H1 (cell line): Measurements from ENCODE around the gene ADD3. TPM values are rescaled to one million over a fixed set of nuclear protein-coding genes. Genes with fewer than 3 reads are reported as not detected.

Source experiments
- CTCF ChIA-PET: fragments of 300-600 bp; sonication (Branson Sonifier 250); formaldehyde crosslinking; loops from one replicate; lab custom pipeline; 2021; ENCODE audit not compliant: partially characterized antibody; lab: Charles Lee
- POLR2A ChIA-PET: fragments of 300-600 bp; sonication (Branson Sonifier 250); formaldehyde crosslinking; loops from one replicate; lab custom pipeline; 2021; ENCODE audit warnings: inconsistent platforms; ENCODE audit not compliant: partially characterized antibody; lab: Charles Lee
- DNase-seq, 2 experiments: peaks; one replicate each; pipeline versions ENCODE4 v3.0.0 to v3.0.0-alpha.2; 2010 to 2022; ENCODE audit warnings: low spot score in 2 of 2, low read depth in 1 of 2, mixed read lengths in 1 of 2
- FAIRE-seq: peaks from 2 replicates; lab custom pipeline; 2011; peaks lifted over from hg19 to GRCh38; lab: Jason Lieb, UNC
- H2AFZ ChIP-seq: 2 replicates; pipeline ENCODE4 v1.8.1; 2012; ENCODE audit warnings: low read length, inconsistent platforms
- H2AK5ac ChIP-seq: 2 replicates; pipeline ENCODE4 v1.6.1; 2013; ENCODE audit warnings: low read depth, low read length
- H2BK120ac ChIP-seq: replicated peaks from 2 replicates; pipeline ENCODE3; 2013; ENCODE audit warnings: low read depth, low read length, inconsistent platforms
- H2BK12ac ChIP-seq: 2 replicates; pipeline ENCODE4 v1.6.1; 2013; ENCODE audit warnings: low read depth, low read length
- H2BK15ac ChIP-seq: 2 replicates; pipeline ENCODE4 v1.6.1; 2013; ENCODE audit warnings: low read length
- H2BK20ac ChIP-seq: 2 replicates; pipeline ENCODE4 v1.6.1; 2013; ENCODE audit warnings: low read length
- H2BK5ac ChIP-seq: 2 replicates; pipeline ENCODE4 v1.6.1; 2013; ENCODE audit warnings: low read depth, low read length
- H3K14ac ChIP-seq: 2 replicates; pipeline ENCODE4 v1.6.1; 2013; ENCODE audit warnings: inconsistent platforms; ENCODE audit not compliant: insufficient read length
- H3K18ac ChIP-seq: 2 replicates; pipeline ENCODE4 v1.6.1; 2013; ENCODE audit warnings: low read length; ENCODE audit errors: extremely low read depth
- H3K23ac ChIP-seq: 2 replicates; pipeline ENCODE4 v1.6.1; 2013; ENCODE audit warnings: inconsistent platforms; ENCODE audit not compliant: insufficient read length
- H3K23me2 ChIP-seq: 2 replicates; pipeline ENCODE4 v1.6.1; 2013; ENCODE audit warnings: low read depth, low read length
- H3K27ac ChIP-seq: 2 replicates; pipeline ENCODE4 v1.6.1; 2011; ENCODE audit warnings: low read depth, low read length, inconsistent platforms
- H3K27me3 ChIP-seq, 4 experiments: replicated peaks in 1 of 4; 1 replicate in 1 of 4; 2 replicates in 3 of 4; pipeline versions ENCODE4 v1.6.1 to v1.8.1; 2011 to 2013; ENCODE audit warnings: low read length in 3 of 4, mild to moderate bottlenecking in 3 of 4, inconsistent platforms in 2 of 4, mixed read lengths in 2 of 4, moderate library complexity in 1 of 4; ENCODE audit not compliant: control insufficient read depth in 3 of 4, insufficient read depth in 3 of 4; ENCODE audit errors: extremely low read depth in 1 of 4
- H3K36me3 ChIP-seq, 4 experiments: 2 replicates each; pipeline versions ENCODE4 v1.6.1 to v1.8.1; 2011 to 2013; ENCODE audit warnings: mild to moderate bottlenecking in 4 of 4, low read length in 3 of 4, moderate library complexity in 2 of 4, control low read depth in 1 of 4, inconsistent platforms in 1 of 4; ENCODE audit not compliant: insufficient read depth in 4 of 4, control insufficient read depth in 2 of 4
- H3K4ac ChIP-seq: replicated peaks from 2 replicates; pipeline ENCODE3; 2013; ENCODE audit warnings: low read length, low read depth, mixed read lengths, inconsistent platforms; ENCODE audit not compliant: insufficient read length
- H3K4me1 ChIP-seq, 4 experiments: replicated peaks in 1 of 4; 1 replicate in 1 of 4; 2 replicates in 3 of 4; pipeline versions ENCODE4 v1.6.1 to v1.8.1; 2011 to 2013; ENCODE audit warnings: low read length in 3 of 4, inconsistent platforms in 2 of 4, mixed read lengths in 1 of 4; ENCODE audit not compliant: insufficient read depth in 4 of 4, control insufficient read depth in 3 of 4
- H3K4me2 ChIP-seq, 2 experiments: 2 replicates each; pipeline versions ENCODE4 v1.6.1 to v1.8.1; 2011 to 2013; ENCODE audit warnings: low read depth in 2 of 2, low read length in 2 of 2, control low read depth in 1 of 2, inconsistent platforms in 1 of 2, mild to moderate bottlenecking in 1 of 2; ENCODE audit not compliant: insufficient read depth in 1 of 2
- H3K4me3 ChIP-seq, 4 experiments: fragments of 200-600, 300-600 bp in 1 of 4; sonication (generic), shearing (Covaris generic), sonication (Bioruptor Twin) in 1 of 4; 2 replicates each; pipeline versions ENCODE4 v1.5.1 to v1.8.1; 2011 to 2016; ENCODE audit warnings: low read length in 4 of 4, low read depth in 3 of 4, control low read depth in 2 of 4, inconsistent platforms in 2 of 4, mild to moderate bottlenecking in 2 of 4, mixed read lengths in 1 of 4, moderate library complexity in 1 of 4; ENCODE audit not compliant: insufficient read depth in 2 of 4; ENCODE audit errors: extremely low read depth in 1 of 4
- H3K56ac ChIP-seq: replicated peaks from 2 replicates; pipeline ENCODE3; 2013; ENCODE audit warnings: low read depth, mild to moderate bottlenecking, mixed read lengths, low read length, inconsistent platforms; ENCODE audit not compliant: insufficient read length
- H3K79me1 ChIP-seq: 2 replicates; pipeline ENCODE4 v1.6.1; 2013; ENCODE audit warnings: low read depth, low read length, control low read depth
- H3K79me2 ChIP-seq, 2 experiments: 2 replicates each; pipeline versions ENCODE4 v1.6.1 to v1.8.1; 2012 to 2013; ENCODE audit warnings: low read length in 2 of 2, mild to moderate bottlenecking in 2 of 2, inconsistent platforms in 1 of 2; ENCODE audit not compliant: insufficient read depth in 2 of 2, control insufficient read depth in 1 of 2
- H3K9ac ChIP-seq, 4 experiments: replicated peaks in 1 of 4; 1 replicate in 1 of 4; 2 replicates in 3 of 4; pipeline versions ENCODE4 v1.6.1 to v1.8.1; 2011 to 2013; ENCODE audit warnings: low read depth in 3 of 4, low read length in 3 of 4, control low read depth in 2 of 4, mild to moderate bottlenecking in 2 of 4, moderate library complexity in 2 of 4, inconsistent platforms in 1 of 4; ENCODE audit errors: extremely low read depth in 1 of 4
- H3K9me3 ChIP-seq, 2 experiments: 2 replicates each; pipeline versions ENCODE4 v1.6.1 to v1.8.1; 2012 to 2013; ENCODE audit warnings: mild to moderate bottlenecking in 2 of 2, moderate library complexity in 2 of 2, control low read depth in 1 of 2, inconsistent platforms in 1 of 2, low read depth in 1 of 2, low read length in 1 of 2, mixed read lengths in 1 of 2; ENCODE audit not compliant: insufficient read depth in 2 of 2
- H4K20me1 ChIP-seq, 2 experiments: replicated peaks in 1 of 2; 2 replicates each; pipeline versions ENCODE3 to v1.8.1; 2011 to 2013; ENCODE audit warnings: inconsistent platforms in 2 of 2, low read length in 2 of 2, mild to moderate bottlenecking in 1 of 2; ENCODE audit not compliant: insufficient read depth in 2 of 2, control insufficient read depth in 1 of 2
- H4K5ac ChIP-seq: 2 replicates; pipeline ENCODE4 v1.6.1; 2013; ENCODE audit warnings: low read length, low read depth, mixed read lengths, inconsistent platforms; ENCODE audit not compliant: insufficient read length
- H4K8ac ChIP-seq: 2 replicates; pipeline ENCODE4 v1.8.0; 2013; ENCODE audit warnings: mild to moderate bottlenecking, moderate library complexity, low read length, inconsistent platforms; ENCODE audit not compliant: insufficient read depth; ENCODE audit errors: extremely low read depth
- H4K91ac ChIP-seq: replicated peaks from 2 replicates; pipeline ENCODE3; 2013; ENCODE audit warnings: low read length, mixed read lengths, inconsistent platforms; ENCODE audit not compliant: insufficient read length
- ATF3 ChIP-seq: IDR thresholded peaks from 2 replicates; pipeline ENCODE4 v1.6.1; 2011; ENCODE audit warnings: low read depth, mild to moderate bottlenecking, low read length; ENCODE audit not compliant: insufficient read depth
- CREB1 ChIP-seq: IDR thresholded peaks from 2 replicates; pipeline ENCODE4 v1.6.1; 2012; ENCODE audit warnings: inconsistent platforms
- JUN ChIP-seq: IDR thresholded peaks from 2 replicates; pipeline ENCODE4 v1.6.1; 2011; ENCODE audit warnings: low read depth, mild to moderate bottlenecking, improper control_type of control experiment, low read length
- KDM4A ChIP-seq: IDR thresholded peaks from one replicate; pipeline ENCODE4 v1.7.1; 2012; ENCODE audit warnings: low read depth, mild to moderate bottlenecking, moderate library complexity, low read length, inconsistent platforms; ENCODE audit not compliant: severe bottlenecking
- POU5F1 ChIP-seq: IDR thresholded peaks from 2 replicates; pipeline ENCODE4 v1.6.1; 2011; ENCODE audit warnings: low read depth, mild to moderate bottlenecking, low read length, moderate library complexity
- RFX5 ChIP-seq: IDR thresholded peaks from 2 replicates; pipeline ENCODE4 v1.6.1; 2011; ENCODE audit warnings: low read depth, low read length, improper control_type of control experiment, borderline replicate concordance
- RNF2 ChIP-seq: fragments of 200-900, 300-1000 bp; sonication (generic); IDR thresholded peaks from 2 replicates; pipeline ENCODE4 v1.7.1; 2016; ENCODE audit warnings: borderline replicate concordance, low read depth, mild to moderate bottlenecking, antibody characterized with exemption, low read length; ENCODE audit not compliant: poor library complexity, severe bottlenecking; ENCODE audit errors: missing control alignments
- SP2 ChIP-seq: IDR thresholded peaks from 2 replicates; pipeline ENCODE4 v1.6.1; 2012; ENCODE audit warnings: mild to moderate bottlenecking, low read length, inconsistent platforms
- WGBS, 2 experiments: shearing (Covaris generic) in 1 of 2; methylation state at CpG; one replicate each; pipeline versions ENCODE4 v1.1.6 to v1.1.7; 2013 to 2015; ENCODE audit warnings: low lambda C conversion rate in 2 of 2, mixed read lengths in 2 of 2, inconsistent platforms in 1 of 2, low coverage in 1 of 2, missing lambda C conversion rate in 1 of 2; ENCODE audit not compliant: insufficient replicate concordance in 2 of 2, insufficient coverage in 1 of 2, insufficient read length in 1 of 2; ENCODE audit errors: extremely low coverage in 1 of 2, missing lambda C conversion rate in 1 of 2; 5-methylcytosine and 5-hydroxymethylcytosine counted together
- polyA plus RNA-seq, 7 experiments: library from polyadenylated mRNA; depleted of rRNA in 3 of 7; stranded (reverse) in 5 of 7; unstranded in 2 of 7; fragments of >200 nt in 5 of 7; fragments of 200-250 nt in 2 of 7; gene quantifications; 1 replicate in 5 of 7; 2 replicates in 1 of 7; 4 replicates in 1 of 7; pipeline versions ENCODE4 v1.2.1 to v1.2.3, GENCODE V29; 2011 to 2013; ENCODE audit warnings: missing spikeins in 2 of 7, mixed read lengths in 2 of 7
- total RNA-seq: library from RNA; stranded (reverse); fragmentation: NEBNext Ultra II Directional; extraction: Animal tissue kit (Norgen Biotek cat#: 25700); gene quantifications from 2 replicates; pipeline ENCODE4 v1.2.1, GENCODE V29; 2021

Gene ADD3
- total and polyA plus RNA-seq, 2 of the 8 experiments (the other 6 are each of a cell fraction or from before 2014, with no cell fraction given) = 44.7 to 85.6 TPM

GRCh38 chr10:110093722-110094121, 85.9 kb downstream of the ADD3 start:
- Histone ChIP-seq H2AFZ (no peak overlapping the region), H3K79me2 (peaks cover 0 to 27% of the 10 kb centered on the region in 2 experiments; a peak in 2 of 4 replicates), H3K4me1 (no peaks in the 10 kb centered on the region), H3K4me2 (no peak overlapping the region), H2BK120ac (no peak overlapping the region), H2BK20ac (no peak overlapping the region), H2BK12ac (no peak overlapping the region), H2BK5ac (no peak overlapping the region), H3K27ac (no peak overlapping the region), H3K14ac (no peak overlapping the region), H2BK15ac (no peak overlapping the region), H3K56ac (no peak overlapping the region), H3K23ac (no peak overlapping the region), H3K36me3 (no peaks in the 10 kb centered on the region), H4K91ac (no peak overlapping the region), H4K5ac (no peak overlapping the region), H3K4ac (no peak overlapping the region), H3K27me3 (no peaks in the 10 kb centered on the region), H3K4me3 (no peak overlapping the region), H2AK5ac (no peak overlapping the region), H4K20me1 (no peaks in the 10 kb centered on the region), H3K9ac (no peak overlapping the region), H3K79me1 (no peaks in the 10 kb centered on the region), H3K9me3 (no peaks in the 10 kb centered on the region), H3K18ac (no peak overlapping the region), H3K23me2 (no peaks in the 10 kb centered on the region), H4K8ac (no peak overlapping the region)
- 82% methylated on average over 2 of the region's 2 CpGs; no CpG with 5 or more reads in 1 of the 2 experiments for WGBS, 2 experiments
- TF ChIP-seq CREB1 = no peak
- TF ChIP-seq SP2 = no peak
- TF ChIP-seq RNF2 = no peak
- no peak for TF ChIP-seq JUN
- no peak for TF ChIP-seq RFX5
- TF ChIP-seq KDM4A = no peak
- TF ChIP-seq POU5F1 = no peak
- TF ChIP-seq ATF3 = no peak
- POLR2A ChIA-PET = interaction anchor here (0.6 kb wide), 1 partner anchor 102 kb away, joined by 3 read pairs; no protein-coding TSS in a partner anchor
- FAIRE-seq (no peak), DNase-seq (no peak)
- CTCF ChIA-PET = interaction anchor here (1.0 to 2.4 kb wide), 4 partner anchors 18 to 209 kb away, joined by 3 to 6 read pairs (median 5); no protein-coding TSS in a partner anchor
